Measurements from ENCODE around the gene TMEM63A.
"Not testable (repeated sequence)": the region's sequence is repeated elsewhere in the genome, so short reads cannot be mapped to it uniquely, and the experiment has no call there.

Gene TMEM63A

GRCh38 chr1:225811622-225812487 is 70.3 kb downstream of the TMEM63A start:
- DNase-seq (ENCODE audit: insufficient read length, low spot score) (no peak), FAIRE-seq (no peak)
- TF ChIP-seq, protein P1, sequence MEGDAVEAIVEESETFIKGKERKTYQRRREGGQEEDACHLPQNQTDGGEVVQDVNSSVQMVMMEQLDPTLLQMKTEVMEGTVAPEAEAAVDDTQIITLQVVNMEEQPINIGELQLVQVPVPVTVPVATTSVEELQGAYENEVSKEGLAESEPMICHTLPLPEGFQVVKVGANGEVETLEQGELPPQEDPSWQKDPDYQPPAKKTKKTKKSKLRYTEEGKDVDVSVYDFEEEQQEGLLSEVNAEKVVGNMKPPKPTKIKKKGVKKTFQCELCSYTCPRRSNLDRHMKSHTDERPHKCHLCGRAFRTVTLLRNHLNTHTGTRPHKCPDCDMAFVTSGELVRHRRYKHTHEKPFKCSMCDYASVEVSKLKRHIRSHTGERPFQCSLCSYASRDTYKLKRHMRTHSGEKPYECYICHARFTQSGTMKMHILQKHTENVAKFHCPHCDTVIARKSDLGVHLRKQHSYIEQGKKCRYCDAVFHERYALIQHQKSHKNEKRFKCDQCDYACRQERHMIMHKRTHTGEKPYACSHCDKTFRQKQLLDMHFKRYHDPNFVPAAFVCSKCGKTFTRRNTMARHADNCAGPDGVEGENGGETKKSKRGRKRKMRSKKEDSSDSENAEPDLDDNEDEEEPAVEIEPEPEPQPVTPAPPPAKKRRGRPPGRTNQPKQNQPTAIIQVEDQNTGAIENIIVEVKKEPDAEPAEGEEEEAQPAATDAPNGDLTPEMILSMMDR (IDR thresholded peaks at IDR 0.05; ENCODE audit: insufficient read depth, missing control alignments): peak; percentile 38

DNA sequence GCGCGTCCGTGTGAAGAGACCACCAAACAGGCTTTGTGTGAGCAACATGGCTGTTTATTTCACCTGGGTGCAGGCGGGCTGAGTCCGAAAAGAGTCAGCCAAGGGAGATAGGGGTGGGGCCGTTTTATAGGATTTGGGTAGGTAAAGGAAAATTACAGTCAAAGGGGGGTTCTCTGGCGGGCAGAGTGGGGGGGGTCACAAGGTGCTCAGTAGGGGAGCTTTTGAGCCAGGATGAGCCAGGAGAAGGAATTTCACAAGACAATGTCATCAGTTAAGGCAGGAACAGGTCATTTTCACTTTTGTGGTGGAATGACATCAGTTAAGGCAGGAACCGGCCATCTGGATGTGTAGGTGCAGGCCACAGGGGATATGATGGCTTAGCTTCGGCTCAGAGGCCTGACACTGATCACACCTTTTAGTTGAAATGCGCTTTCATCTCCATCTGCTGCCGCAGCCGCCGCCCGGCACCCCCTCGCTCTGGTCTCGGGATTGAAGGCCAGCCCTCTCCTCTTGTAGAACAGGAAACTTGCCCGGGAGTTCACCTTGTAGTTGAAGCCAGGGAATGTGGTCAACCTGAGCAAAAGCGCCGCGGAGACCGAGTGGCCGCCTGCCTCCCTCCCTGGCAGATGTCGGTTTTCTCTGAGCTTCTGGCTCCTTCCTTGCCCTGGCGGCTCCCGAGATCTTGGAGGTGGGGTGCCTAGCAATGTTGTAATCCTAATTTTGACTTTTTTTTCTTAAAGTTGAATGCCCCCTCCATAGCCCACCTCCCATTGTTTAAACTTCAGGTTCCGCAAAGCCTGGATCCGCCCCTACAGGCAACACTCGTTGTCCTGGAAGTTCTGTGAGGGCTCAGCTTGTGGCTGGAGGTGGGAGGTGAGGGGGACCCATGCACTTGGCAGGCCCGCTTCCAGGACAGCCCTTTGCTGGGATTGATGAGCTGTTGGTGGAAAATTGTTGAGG is 71.3 kb downstream of the TMEM63A start:
- not testable (repeated sequence) for FAIRE-seq; DNase-seq (ENCODE audit: insufficient read length, low spot score)

DNA sequence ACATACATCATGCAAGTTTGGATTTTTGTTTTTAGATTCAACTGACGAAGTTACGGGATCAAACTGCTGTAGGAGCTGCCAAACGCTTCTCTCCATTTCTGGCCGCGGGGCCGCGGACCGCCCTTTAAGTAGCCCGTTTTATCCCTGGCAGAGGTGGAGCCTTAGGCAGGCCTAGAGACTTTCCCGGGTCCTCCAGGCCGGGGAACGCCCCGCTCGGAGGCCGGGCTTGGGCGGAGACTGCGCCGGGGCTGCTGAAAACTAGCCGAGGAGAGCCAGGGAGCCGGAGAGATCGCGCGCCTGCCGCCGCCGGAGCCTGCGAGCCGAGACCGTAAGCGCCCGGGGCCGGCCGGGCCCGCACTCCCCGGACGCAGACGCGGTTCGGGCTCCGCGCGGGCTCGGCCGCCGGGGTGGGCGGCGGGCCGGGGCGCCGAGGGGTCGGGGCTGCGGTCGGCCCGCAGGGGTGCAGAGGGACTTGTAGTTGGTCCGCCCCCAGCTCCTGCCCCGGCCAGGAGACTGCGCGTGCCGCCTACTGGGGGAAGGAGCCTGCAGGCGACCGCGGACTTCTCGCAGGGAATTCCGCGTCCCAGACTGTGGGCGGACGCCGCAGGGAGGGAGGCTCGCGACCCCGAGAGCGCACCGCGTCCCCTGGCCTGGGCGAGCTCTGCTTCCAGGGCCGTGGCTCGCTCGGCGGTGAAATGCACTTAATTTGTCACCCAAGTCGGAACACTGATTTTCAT is 72.2 kb downstream of the TMEM63A start, which contains the start of gene EPHX1:
Gene EPHX1 (plus strand): TSS at position 283 of the 737 bp plus-strand sequence. CDS start 18,606 bp downstream, outside the sequence.
- FAIRE-seq: no peak
- DNase-seq (ENCODE audit: insufficient read length, low spot score): peak; percentile 87
- TF ChIP-seq, protein P1 (IDR thresholded peaks at IDR 0.05; ENCODE audit: insufficient read depth, missing control alignments): peak; percentile 24

DNA sequence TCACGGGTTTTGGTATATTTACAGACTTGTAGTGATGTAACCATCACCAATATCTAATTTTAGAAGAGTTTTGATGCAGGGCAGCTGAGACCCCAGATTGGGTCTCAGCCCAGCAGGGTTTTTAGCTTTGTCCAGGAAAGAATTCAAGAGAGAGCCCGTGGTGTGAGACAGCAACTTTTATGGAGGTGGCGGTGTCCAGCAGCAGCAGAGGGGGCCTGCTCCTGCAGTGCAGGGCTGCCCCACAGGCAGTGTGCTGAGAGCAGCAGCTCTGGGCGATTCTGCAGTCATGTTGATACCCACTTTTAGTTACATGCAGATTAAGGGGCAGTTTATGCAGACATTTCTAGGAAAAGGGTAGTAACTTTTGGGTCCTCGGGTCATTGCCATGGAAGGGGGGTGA is 74.0 kb downstream of the TMEM63A start:
- TF ChIP-seq, protein P1 (IDR thresholded peaks at IDR 0.05; ENCODE audit: insufficient read depth, missing control alignments): no peak
- DNase-seq (ENCODE audit: insufficient read length, low spot score) (no peak), FAIRE-seq (no peak)

DNA sequence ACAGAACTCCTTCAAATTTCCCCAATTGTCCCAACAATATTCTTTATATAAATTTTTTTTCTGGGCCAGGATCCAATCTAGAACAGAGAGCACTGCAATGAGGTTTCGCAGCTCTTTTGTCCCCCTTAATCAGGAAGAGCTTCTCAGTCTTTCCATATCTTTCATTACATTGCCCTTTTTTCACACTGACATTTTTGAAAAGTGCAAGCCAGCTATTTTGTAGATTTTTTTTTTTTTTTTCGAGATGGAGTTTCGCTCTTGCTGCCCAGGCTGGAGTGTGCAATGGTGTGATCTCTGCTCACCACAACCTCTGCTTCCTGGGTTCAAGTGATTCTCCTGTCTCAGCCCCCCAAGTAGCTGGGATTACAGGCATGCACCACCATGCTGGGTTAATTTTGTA is 75.4 kb downstream of the TMEM63A start:
- not testable (repeated sequence) for FAIRE-seq; DNase-seq (ENCODE audit: insufficient read length, low spot score)

DNA sequence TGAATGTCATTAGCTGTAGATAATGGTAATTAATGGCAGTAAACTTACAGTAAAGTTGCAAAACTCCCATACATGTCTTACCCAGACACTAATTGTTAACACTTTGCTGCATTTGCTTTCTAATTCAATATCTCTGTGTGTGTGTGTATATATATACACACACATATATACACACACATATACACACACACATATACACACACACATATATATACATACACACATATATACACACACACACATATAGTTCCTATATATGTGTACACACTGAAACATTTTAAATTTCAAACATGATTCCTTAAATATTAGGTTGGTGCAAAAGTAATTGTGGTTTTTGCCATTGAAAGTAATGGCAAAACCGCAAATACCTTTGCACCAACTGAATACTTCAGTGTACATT is 75.9 kb downstream of the TMEM63A start:
- FAIRE-seq (no peak), DNase-seq (ENCODE audit: insufficient read length, low spot score) (no peak)
- TF ChIP-seq, protein P1 (IDR thresholded peaks at IDR 0.05; ENCODE audit: insufficient read depth, missing control alignments): no peak

DNA sequence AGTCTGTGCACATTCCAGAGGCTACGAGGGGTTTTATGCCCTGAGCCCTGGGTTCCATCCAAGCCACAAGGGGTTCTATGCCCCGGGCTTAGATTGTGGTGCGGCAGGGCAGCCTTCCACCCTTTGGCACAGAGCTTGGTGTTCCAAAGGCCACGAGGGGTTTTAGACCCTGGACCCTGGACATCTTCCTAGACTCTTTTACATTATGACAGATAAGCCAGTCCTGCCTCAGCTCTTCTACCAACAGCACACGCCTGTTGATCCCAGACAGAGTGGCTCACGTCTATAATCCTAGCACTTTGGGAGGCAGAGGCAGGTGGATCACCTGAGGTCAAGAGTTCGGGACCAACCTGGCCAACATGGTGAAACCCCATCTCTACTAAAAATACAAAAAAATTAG is 81.0 kb downstream of the TMEM63A start:
- not testable (repeated sequence) for FAIRE-seq

DNA sequence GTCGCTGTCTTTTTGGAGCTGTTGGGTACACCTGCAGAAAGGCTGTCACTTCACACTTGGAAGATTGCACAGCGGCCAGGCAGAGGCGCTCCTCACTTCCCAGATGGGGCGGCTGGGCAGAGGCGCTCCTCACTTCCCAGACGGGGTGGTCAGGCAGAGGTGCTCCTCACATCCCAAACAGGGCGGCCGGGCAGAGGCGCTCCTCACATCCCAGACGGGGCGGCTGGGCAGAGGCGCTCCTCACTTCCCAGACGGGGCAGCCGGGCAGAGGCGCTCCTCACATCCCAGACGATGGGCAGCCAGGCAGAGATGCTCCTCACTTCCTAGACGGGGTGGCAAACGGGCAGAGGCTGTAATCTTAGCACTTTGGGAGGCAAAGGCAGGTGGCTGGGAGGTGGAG is 86.1 kb downstream of the TMEM63A start:
- not testable (repeated sequence) for FAIRE-seq; DNase-seq (ENCODE audit: insufficient read length, low spot score)

More for the DNA sequence above, 81.0 kb downstream of the TMEM63A start:
- DNase-seq (ENCODE audit: insufficient read length, low spot score): not testable (repeated sequence)

Measured in D721Med (cell line).